RWPE2 (cell line): ENCODE results near the gene LRRC51.
A peak's percentile ranks its signal among the peaks of the same experiment; 100 is the strongest.

Source experiments
- ATAC-seq: fragments of 200-7000 bp; cut with Tn5 transposase; 3 replicates; pipeline ENCODE4 v1.9.1; 2021; ENCODE audit warnings: low read depth
- DNase-seq: peaks from one replicate; pipeline ENCODE4 v3.0.0-alpha.2; 2020; ENCODE audit warnings: low spot score
- H3K27ac ChIP-seq: fragments of 450-650 bp; 2 replicates; pipeline ENCODE4 v1.5.1; 2017; ENCODE audit warnings: mild to moderate bottlenecking; ENCODE audit not compliant: poor library complexity, severe bottlenecking
- H3K27me3 ChIP-seq: fragments of 250-450 bp; sonication (Bioruptor Pico); 2 replicates; pipeline ENCODE4 v1.5.1; 2021; ENCODE audit warnings: mild to moderate bottlenecking, moderate library complexity; ENCODE audit not compliant: insufficient read depth, poor library complexity, severe bottlenecking
- H3K36me3 ChIP-seq: fragments of 250-450 bp; sonication (Bioruptor Pico); 2 replicates; pipeline ENCODE4 v1.5.1; 2020; ENCODE audit warnings: low read depth, mild to moderate bottlenecking, moderate library complexity
- H3K4me1 ChIP-seq: fragments of 250-450 bp; sonication (Bioruptor Pico); 2 replicates; pipeline ENCODE4 v1.5.1; 2021; ENCODE audit warnings: mild to moderate bottlenecking, moderate library complexity; ENCODE audit not compliant: insufficient read depth, poor library complexity, severe bottlenecking
- H3K4me3 ChIP-seq: fragments of 250-450 bp; sonication (Bioruptor Pico); 2 replicates; pipeline ENCODE4 v1.5.1; 2021; ENCODE audit warnings: mild to moderate bottlenecking, moderate library complexity; ENCODE audit not compliant: severe bottlenecking
- H3K9me3 ChIP-seq: fragments of 250-450 bp; sonication (Bioruptor Pico); 2 replicates; pipeline ENCODE4 v1.5.1; 2021; ENCODE audit warnings: mild to moderate bottlenecking, moderate library complexity; ENCODE audit not compliant: severe bottlenecking
- TF ChIP-seq, protein P1 (sequence below): fragments of 450-650 bp; IDR thresholded peaks from one replicate; pipeline ENCODE4 v1.5.1; 2017; ENCODE audit warnings: mild to moderate bottlenecking, moderate library complexity; ENCODE audit not compliant: poor library complexity, severe bottlenecking

The LRRC51 gene

DNA sequence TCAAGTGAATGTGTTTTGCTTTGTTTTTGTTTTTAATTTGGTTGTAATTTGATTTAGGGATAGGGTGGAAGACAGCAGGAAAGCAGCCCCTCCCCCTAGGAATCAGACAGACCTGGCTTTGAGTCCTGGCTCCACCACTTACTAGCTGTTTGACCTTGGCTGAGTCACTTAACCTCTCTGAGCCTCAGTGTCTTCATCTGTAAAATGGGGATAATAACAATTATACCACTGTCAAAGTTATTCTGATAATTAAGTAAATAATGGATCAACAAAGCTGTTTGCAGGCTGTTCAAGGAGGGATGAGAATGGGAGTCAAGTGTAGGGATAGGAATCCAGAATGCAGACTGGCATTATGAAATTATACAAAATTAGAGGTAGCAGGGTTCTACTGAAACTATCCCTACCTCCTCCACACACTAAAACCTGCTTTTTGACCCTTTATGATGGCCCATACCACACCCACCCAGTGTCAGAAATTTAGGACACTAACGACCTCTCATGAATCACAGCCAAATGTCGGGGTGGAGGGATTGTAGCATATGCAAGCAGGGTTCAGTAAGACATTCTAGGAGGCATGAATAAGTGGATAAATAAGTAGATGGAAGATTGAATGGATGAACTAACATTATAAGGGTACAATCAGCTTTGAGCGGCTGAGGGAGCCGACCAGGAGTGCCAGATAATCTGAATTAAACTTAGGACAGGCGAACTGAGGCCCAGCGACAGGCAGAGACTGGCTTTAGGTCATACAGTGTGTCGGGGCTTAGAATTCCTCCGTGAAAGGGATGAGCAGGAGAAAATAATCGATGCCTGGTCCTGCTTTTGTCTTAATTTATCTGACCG is 30.9 kb downstream of the LRRC51 start:
- DNase-seq (no peak), ATAC-seq (no peak)
- Histone ChIP-seq H3K4me1 (peaks cover 13% of the 10 kb centered on the region), H3K4me3 (peak overlapping the region; percentile 58), H3K36me3 (peaks cover 8% of the 10 kb centered on the region; the same call in 1 of the 2 replicates), H3K27ac (peak overlapping the region; percentile 84), H3K27me3 (no peaks in the 10 kb centered on the region), H3K9me3 (no peaks in the 10 kb centered on the region)
- TF ChIP-seq, protein P1, sequence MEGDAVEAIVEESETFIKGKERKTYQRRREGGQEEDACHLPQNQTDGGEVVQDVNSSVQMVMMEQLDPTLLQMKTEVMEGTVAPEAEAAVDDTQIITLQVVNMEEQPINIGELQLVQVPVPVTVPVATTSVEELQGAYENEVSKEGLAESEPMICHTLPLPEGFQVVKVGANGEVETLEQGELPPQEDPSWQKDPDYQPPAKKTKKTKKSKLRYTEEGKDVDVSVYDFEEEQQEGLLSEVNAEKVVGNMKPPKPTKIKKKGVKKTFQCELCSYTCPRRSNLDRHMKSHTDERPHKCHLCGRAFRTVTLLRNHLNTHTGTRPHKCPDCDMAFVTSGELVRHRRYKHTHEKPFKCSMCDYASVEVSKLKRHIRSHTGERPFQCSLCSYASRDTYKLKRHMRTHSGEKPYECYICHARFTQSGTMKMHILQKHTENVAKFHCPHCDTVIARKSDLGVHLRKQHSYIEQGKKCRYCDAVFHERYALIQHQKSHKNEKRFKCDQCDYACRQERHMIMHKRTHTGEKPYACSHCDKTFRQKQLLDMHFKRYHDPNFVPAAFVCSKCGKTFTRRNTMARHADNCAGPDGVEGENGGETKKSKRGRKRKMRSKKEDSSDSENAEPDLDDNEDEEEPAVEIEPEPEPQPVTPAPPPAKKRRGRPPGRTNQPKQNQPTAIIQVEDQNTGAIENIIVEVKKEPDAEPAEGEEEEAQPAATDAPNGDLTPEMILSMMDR: no peak

DNA sequence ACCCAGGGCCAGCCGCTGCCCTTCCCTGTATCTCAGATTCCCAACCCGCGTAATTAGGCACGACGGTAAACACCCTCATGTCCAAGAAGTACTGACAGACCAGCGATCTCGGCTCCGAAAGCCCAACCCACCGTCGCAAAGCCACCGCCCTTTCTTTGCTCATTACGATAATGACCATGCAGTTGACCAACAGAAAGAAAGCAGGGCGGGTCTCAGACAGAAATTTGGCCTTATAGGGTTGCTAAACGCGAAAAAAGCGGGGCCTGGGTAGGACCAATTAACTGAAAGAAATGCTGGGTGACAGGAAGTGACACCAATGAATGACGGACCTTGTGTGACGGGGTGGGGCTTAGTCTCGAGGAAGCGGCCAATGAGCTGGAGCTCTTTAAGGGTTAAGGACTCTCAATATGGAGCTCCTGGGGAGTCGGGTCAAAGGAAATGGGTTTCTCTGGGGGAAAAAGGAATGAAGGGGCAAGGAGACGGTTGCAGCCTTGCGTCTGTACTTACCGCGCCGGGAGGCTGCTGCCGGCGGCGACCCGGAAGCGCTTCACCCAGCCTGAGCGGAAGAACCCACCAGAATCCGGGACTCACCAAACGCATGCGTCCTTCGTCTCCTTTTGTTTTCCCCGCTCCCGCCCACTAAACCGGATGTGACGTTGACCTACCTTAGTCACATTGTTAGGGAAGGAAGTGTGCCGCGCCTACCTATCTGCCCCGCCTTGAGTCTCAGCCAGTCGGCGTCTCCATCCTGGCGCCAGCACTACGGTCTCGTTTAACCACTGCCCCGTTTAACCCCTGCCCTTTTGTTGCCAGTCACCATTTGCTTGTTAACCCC is 31.7 kb downstream of the LRRC51 start, which contains the start of gene ANAPC15:
TSS of gene ANAPC15 (minus strand) at position 553 of the 835 bp plus-strand sequence. CDS start 1,419 bp downstream, outside the sequence.
- ATAC-seq: peak; percentile 90
- Histone ChIP-seq H3K36me3 (peaks cover 8% of the 10 kb centered on the region; the same call in 1 of the 2 replicates), H3K4me1 (peaks cover 13% of the 10 kb centered on the region), H3K4me3 (peak within 1 kb of the TSS; percentile 58), H3K27me3 (no peaks in the 10 kb centered on the region), H3K9me3 (no peaks in the 10 kb centered on the region), H3K27ac (peak within 1 kb of the TSS; percentile 84)
- DNase-seq: peak; percentile 97
- TF ChIP-seq, protein P1: no peak

DNA sequence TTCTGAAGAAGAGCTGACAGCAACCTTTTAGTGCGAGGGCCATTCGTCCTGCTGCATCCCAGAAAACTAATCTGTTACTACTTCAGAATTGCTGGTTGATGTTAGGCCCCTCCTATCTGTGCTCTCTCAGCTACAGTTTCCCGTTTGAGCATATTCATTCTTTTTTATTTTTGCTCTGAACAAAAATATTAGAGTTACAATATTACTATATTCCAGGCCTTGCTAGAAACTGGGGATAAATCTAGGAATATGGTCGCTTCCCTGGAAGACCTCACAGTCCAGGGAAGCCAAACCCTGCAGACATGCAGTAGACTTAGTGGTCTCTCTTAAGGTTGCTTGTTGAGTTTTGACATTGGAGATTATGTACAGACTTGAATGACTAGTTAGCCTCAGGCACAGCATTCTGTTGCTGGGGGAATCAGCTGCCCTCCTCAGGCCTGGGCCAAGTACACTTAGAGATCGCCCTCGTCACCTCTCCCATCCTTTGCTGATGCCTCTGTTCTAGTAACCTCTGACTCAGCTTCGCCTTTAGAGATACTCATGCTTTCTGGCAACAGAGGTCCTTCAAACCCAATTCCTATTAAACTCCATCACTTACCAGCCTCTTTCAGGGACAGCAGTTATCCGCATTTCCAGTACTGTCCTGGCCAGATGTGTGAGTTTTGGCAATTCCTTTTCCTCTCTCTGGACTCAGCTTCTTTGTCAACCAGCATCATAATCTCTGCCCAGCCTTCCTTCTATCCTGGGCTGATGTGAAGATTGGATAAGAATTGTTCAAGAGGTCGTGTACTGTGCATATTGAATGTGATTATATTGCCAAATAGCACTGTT is 32.5 kb downstream of the LRRC51 start:
- DNase-seq (no peak), ATAC-seq (no peak)
- Histone ChIP-seq H3K4me3 (peak overlapping the region; percentile 58), H3K9me3 (no peaks in the 10 kb centered on the region), H3K36me3 (peaks cover 8% of the 10 kb centered on the region; the same call in 1 of the 2 replicates), H3K4me1 (peaks cover 13% of the 10 kb centered on the region), H3K27ac (peak overlapping the region; percentile 84), H3K27me3 (no peaks in the 10 kb centered on the region)
- TF ChIP-seq, protein P1: no peak

DNA sequence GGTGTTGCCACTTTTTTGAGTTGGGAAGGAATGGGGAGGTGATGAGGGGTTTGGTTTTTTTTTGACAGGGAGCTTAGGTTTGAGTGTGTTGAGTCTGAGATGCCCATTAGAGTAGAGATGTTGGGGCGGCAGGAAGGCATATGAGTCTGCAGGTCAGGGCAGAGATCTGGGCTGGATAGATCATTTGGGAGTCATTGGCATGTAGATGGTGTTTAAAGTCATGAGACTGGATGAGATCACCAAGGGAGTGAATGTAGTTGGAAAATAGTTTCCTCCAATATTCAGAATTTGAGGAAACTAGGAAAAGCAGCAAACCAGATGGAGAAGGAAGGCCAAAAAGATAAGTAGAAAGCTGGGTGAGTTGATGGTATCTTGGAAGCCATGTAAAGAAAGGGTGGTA is 33.9 kb downstream of the LRRC51 start:
- Histone ChIP-seq H3K9me3 (no peaks in the 10 kb centered on the region), H3K4me3 (no peak overlapping the region), H3K27me3 (no peaks in the 10 kb centered on the region), H3K27ac (peak overlapping the region; percentile 84), H3K4me1 (peaks cover 13% of the 10 kb centered on the region), H3K36me3 (peaks cover 8% of the 10 kb centered on the region; the same call in 1 of the 2 replicates)
- TF ChIP-seq, protein P1: no peak
- ATAC-seq: no peak
- no peak for DNase-seq
